SK-N-SH (cell line): ENCODE data around the gene DSG1. TPM values are rescaled to one million over a fixed set of nuclear protein-coding genes. Genes with fewer than 3 reads are reported as not detected.

ENCODE experiments used
- CTCF ChIA-PET: fragments of 300-600, 350-600 bp; formaldehyde crosslinking; extraction: SDS; loops from one replicate; lab custom pipeline; 2021; lab: Yijun Ruan, JAX
- POLR2A ChIA-PET: fragments of 350-600 bp; sonication (Branson Sonifier 250); formaldehyde crosslinking; extraction: SDS; loops from one replicate; lab custom pipeline; 2020; ENCODE audit warnings: antibody characterized with exemption, inconsistent platforms; lab: Yijun Ruan, JAX
- DNase-seq: peaks from one replicate; pipeline ENCODE4 v3.0.0; 2012
- H2AFZ ChIP-seq: fragments of 200-600 bp; sonication (generic); 2 replicates; pipeline ENCODE4 v1.8.1; 2016; ENCODE audit warnings: antibody characterized with exemption, mild to moderate bottlenecking, low read depth
- H3F3A ChIP-seq: fragments of 200-600 bp; sonication (generic); replicated peaks from 2 replicates; pipeline ENCODE3; 2016; ENCODE audit warnings: antibody characterized with exemption, mild to moderate bottlenecking; ENCODE audit not compliant: insufficient read depth
- H3K27ac ChIP-seq, 2 experiments: fragments of 200-500 bp in 1 of 2; fragments of 200-600 bp in 1 of 2; sonication (Bioruptor generic) in 1 of 2; sonication (generic), shearing (Covaris generic) in 1 of 2; 2 replicates each; pipeline versions ENCODE4 v1.5.1 to v1.6.1; 2014 to 2016; ENCODE audit warnings: low read depth in 2 of 2, inconsistent platforms in 1 of 2, low read length in 1 of 2, mild to moderate bottlenecking in 1 of 2, mixed read lengths in 1 of 2
- H3K27me3 ChIP-seq: fragments of 200-600 bp; sonication (generic), shearing (Covaris generic); 2 replicates; pipeline ENCODE4 v1.6.1; 2016; ENCODE audit warnings: mixed run types; ENCODE audit not compliant: insufficient read depth
- H3K36me3 ChIP-seq, 2 experiments: fragments of 200-500 bp in 1 of 2; fragments of 200-600 bp in 1 of 2; sonication (Bioruptor generic) in 1 of 2; sonication (generic) in 1 of 2; replicated peaks in 1 of 2; 2 replicates each; pipeline versions ENCODE3 to v1.5.1; 2014 to 2016; ENCODE audit warnings: low read length in 1 of 2, mild to moderate bottlenecking in 1 of 2; ENCODE audit not compliant: insufficient read depth in 2 of 2, control insufficient read depth in 1 of 2
- H3K4me1 ChIP-seq, 2 experiments: fragments of 200-500 bp in 1 of 2; fragments of 200-600 bp in 1 of 2; sonication (Bioruptor generic) in 1 of 2; sonication (generic), shearing (Covaris generic) in 1 of 2; 2 replicates each; pipeline versions ENCODE4 v1.5.1 to v1.6.1; 2014 to 2016; ENCODE audit warnings: low read depth in 1 of 2, low read length in 1 of 2, mixed run types in 1 of 2; ENCODE audit not compliant: insufficient read depth in 2 of 2, control insufficient read depth in 1 of 2
- H3K4me2 ChIP-seq: fragments of 200-600 bp; sonication (generic), shearing (Covaris generic); 2 replicates; pipeline ENCODE4 v1.6.1; 2017; ENCODE audit warnings: mixed run types
- H3K4me3 ChIP-seq, 2 experiments: fragments of 200-500 bp in 1 of 2; fragments of 200-600 bp in 1 of 2; sonication (Bioruptor generic) in 1 of 2; sonication (generic), shearing (Covaris generic) in 1 of 2; 2 replicates each; pipeline versions ENCODE4 v1.5.1 to v1.8.1; 2014 to 2016; ENCODE audit warnings: low read depth in 2 of 2, inconsistent platforms in 1 of 2, low read length in 1 of 2, mild to moderate bottlenecking in 1 of 2, mixed read lengths in 1 of 2, moderate library complexity in 1 of 2
- H3K79me2 ChIP-seq: fragments of 200-600 bp; sonication (generic); 2 replicates; pipeline ENCODE4 v1.8.1; 2017; ENCODE audit warnings: mild to moderate bottlenecking; ENCODE audit not compliant: insufficient read depth
- H3K9ac ChIP-seq: fragments of 200-600 bp; sonication (generic); 2 replicates; pipeline ENCODE4 v1.6.1; 2017; ENCODE audit warnings: mixed run types
- H3K9me2 ChIP-seq: fragments of 200-600 bp; sonication (generic); 2 replicates; pipeline ENCODE4 v1.6.1; 2017; ENCODE audit warnings: mixed run types
- H3K9me3 ChIP-seq: fragments of 200-600 bp; sonication (generic); 2 replicates; pipeline ENCODE4 v1.6.1; 2017; ENCODE audit warnings: mixed run types, mild to moderate bottlenecking, moderate library complexity
- H4K20me1 ChIP-seq: fragments of 200-600 bp; sonication (generic); 2 replicates; pipeline ENCODE4 v1.6.1; 2017; ENCODE audit warnings: mild to moderate bottlenecking, mixed run types; ENCODE audit not compliant: insufficient read depth
- ELF1 ChIP-seq: IDR thresholded peaks from 2 replicates; pipeline ENCODE4 v1.4.0; 2012
- EP300 ChIP-seq, 2 experiments: IDR thresholded peaks; 2 replicates each; pipeline versions ENCODE4 v1.4.0 to v1.6.1; 2012; ENCODE audit warnings: borderline replicate concordance in 1 of 2, low read depth in 1 of 2, low read length in 1 of 2
- EZH2phosphoT487 ChIP-seq: fragments of 200-600 bp; sonication (generic); IDR thresholded peaks from 2 replicates; pipeline ENCODE4 v1.6.1; 2017; ENCODE audit warnings: low read depth, mixed run types, mild to moderate bottlenecking, antibody characterized with exemption, moderate library complexity, borderline replicate concordance
- FOSL2 ChIP-seq: IDR thresholded peaks from 2 replicates; pipeline ENCODE4 v1.4.0; 2012; ENCODE audit warnings: low read depth, mild to moderate bottlenecking, moderate library complexity, borderline replicate concordance
- FOXJ3 ChIP-seq: sonication (generic); formaldehyde crosslinking; IDR thresholded peaks from 2 replicates; pipeline ENCODE4 v1.5.1; 2020; ENCODE audit warnings: mild to moderate bottlenecking, missing genetic modification reagents
- FOXM1 ChIP-seq: IDR thresholded peaks from 2 replicates; pipeline ENCODE4 v1.4.0; 2012; ENCODE audit warnings: low read depth, mild to moderate bottlenecking
- GABPA ChIP-seq: IDR thresholded peaks from 2 replicates; pipeline ENCODE4 v1.4.0; 2012; ENCODE audit warnings: low read depth, mild to moderate bottlenecking
- GATA2 ChIP-seq: sonication (generic); formaldehyde crosslinking; IDR thresholded peaks from 2 replicates; pipeline ENCODE4 v1.5.0; 2020; ENCODE audit warnings: mild to moderate bottlenecking, missing genetic modification reagents
- IRF3 ChIP-seq: fragments of 150-350 bp; IDR thresholded peaks from 2 replicates; pipeline ENCODE4 v1.6.1; 2016; ENCODE audit warnings: mild to moderate bottlenecking, low read depth, low read length
- MAX ChIP-seq: IDR thresholded peaks from 2 replicates; pipeline ENCODE4 v1.4.0; 2012; ENCODE audit warnings: low read depth
- MEF2A ChIP-seq: IDR thresholded peaks from 2 replicates; pipeline ENCODE4 v1.4.0; 2012; ENCODE audit warnings: low read depth, borderline replicate concordance
- MXI1 ChIP-seq: IDR thresholded peaks from 2 replicates; pipeline ENCODE4 v1.6.1; 2012; ENCODE audit warnings: mild to moderate bottlenecking, low read depth, low read length, improper control_type of control experiment
- NFIC ChIP-seq: IDR thresholded peaks from 2 replicates; pipeline ENCODE4 v1.4.0; 2012; ENCODE audit warnings: borderline replicate concordance
- RAD21 ChIP-seq: IDR thresholded peaks from 2 replicates; pipeline ENCODE4 v1.6.1; 2012; ENCODE audit warnings: mild to moderate bottlenecking, low read length
- RCOR1 ChIP-seq: fragments of 150-350 bp; IDR thresholded peaks from 2 replicates; pipeline ENCODE4 v1.6.1; 2017; ENCODE audit warnings: antibody characterized with exemption, low read length
- RXRA ChIP-seq: IDR thresholded peaks from 2 replicates; pipeline ENCODE4 v1.4.0; 2012; ENCODE audit warnings: low read depth, mild to moderate bottlenecking, borderline replicate concordance
- SIN3A ChIP-seq: IDR thresholded peaks from 2 replicates; pipeline ENCODE4 v1.6.1; 2012; ENCODE audit warnings: low read depth, mild to moderate bottlenecking, low read length, moderate library complexity, borderline replicate concordance
- SMC3 ChIP-seq: IDR thresholded peaks from 2 replicates; pipeline ENCODE4 v1.6.1; 2012; ENCODE audit warnings: low read depth, low read length, improper control_type of control experiment
- TAF1 ChIP-seq: IDR thresholded peaks from 2 replicates; pipeline ENCODE4 v1.6.1; 2012; ENCODE audit warnings: low read depth, mild to moderate bottlenecking, low read length, moderate library complexity, borderline replicate concordance
- TCF12 ChIP-seq: IDR thresholded peaks from 2 replicates; pipeline ENCODE4 v1.4.0; 2012
- TEAD4 ChIP-seq: IDR thresholded peaks from 2 replicates; pipeline ENCODE4 v1.4.0; 2012; ENCODE audit warnings: mild to moderate bottlenecking, borderline replicate concordance; ENCODE audit not compliant: insufficient read depth
- USF1 ChIP-seq: IDR thresholded peaks from 2 replicates; pipeline ENCODE4 v1.4.0; 2012; ENCODE audit warnings: low read depth, borderline replicate concordance
- WGBS: methylation state at CpG from one replicate; pipeline ENCODE4 v1.1.6; 2017; ENCODE audit warnings: low lambda C conversion rate; 5-methylcytosine and 5-hydroxymethylcytosine counted together
- polyA plus RNA-seq, 3 experiments: library from polyadenylated mRNA; depleted of rRNA; stranded (reverse); fragments of >200 nt; gene quantifications; 2 replicates each; pipeline ENCODE4 v1.2.3, GENCODE V29; 2012
- TF ChIP-seq, protein P1 (sequence below): IDR thresholded peaks from 2 replicates; pipeline ENCODE4; 2012

The DSG1 gene
- polyA plus RNA-seq, 1 of the 3 experiments (the other 2 are of a cell fraction), result not detected

DNA sequence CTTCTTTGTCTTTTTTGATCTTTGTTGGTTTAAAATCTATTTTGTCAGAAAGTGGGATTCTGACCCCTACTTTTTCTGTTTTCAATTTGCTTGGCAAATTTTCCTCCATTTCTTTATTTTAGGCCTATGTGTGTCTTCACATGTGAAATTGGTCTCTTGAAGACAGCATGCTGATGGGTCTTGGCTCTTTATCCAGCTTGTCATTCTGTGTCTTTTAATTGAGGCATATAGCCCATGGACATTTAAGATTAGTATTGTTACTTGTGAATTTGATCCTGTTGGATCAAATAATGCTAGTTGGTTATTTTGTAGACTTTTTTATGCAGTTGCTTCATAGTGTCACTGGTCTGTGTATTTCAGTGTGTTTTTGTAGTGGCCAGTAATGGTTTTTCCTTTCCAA is 26.3 kb upstream of the DSG1 start:
- CTCF ChIA-PET, result no interaction called here
- Histone ChIP-seq H3K4me3 (no peak overlapping the region), H3K9me2 (no peaks in the 10 kb centered on the region), H3K27me3 (no peaks in the 10 kb centered on the region), H3K4me1 (no peaks in the 10 kb centered on the region), H3K9me3 (no peaks in the 10 kb centered on the region), H3K4me2 (no peak overlapping the region)
- no peak for DNase-seq
- TF ChIP-seq ELF1 (no peak), NFIC (no peak), FOSL2 (no peak), FOXJ3 (CRISPR knock-in tag) (no peak), EP300 (IDR thresholded peaks at IDR 0.05; ENCODE audit: borderline replicate concordance in 1 of 2, low read depth in 1 of 2, low read length in 1 of 2) (no peak), IRF3 (no peak), RXRA (no peak), TAF1 (no peak), RAD21 (no peak), SIN3A (no peak), SMC3 (no peak)
- TF ChIP-seq, protein P1, sequence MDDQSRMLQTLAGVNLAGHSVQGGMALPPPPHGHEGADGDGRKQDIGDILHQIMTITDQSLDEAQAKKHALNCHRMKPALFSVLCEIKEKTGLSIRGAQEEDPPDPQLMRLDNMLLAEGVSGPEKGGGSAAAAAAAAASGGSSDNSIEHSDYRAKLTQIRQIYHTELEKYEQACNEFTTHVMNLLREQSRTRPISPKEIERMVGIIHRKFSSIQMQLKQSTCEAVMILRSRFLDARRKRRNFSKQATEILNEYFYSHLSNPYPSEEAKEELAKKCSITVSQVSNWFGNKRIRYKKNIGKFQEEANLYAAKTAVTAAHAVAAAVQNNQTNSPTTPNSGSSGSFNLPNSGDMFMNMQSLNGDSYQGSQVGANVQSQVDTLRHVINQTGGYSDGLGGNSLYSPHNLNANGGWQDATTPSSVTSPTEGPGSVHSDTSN, result no peak
- TF ChIP-seq, all 33 proteins: peak for 0
- Histone ChIP-seq H3K27ac (no peak overlapping the region), H3K9ac (no peak overlapping the region), H4K20me1 (no peaks in the 10 kb centered on the region), H2AFZ (no peak overlapping the region), H3F3A (no peaks in the 10 kb centered on the region), H3K79me2 (no peaks in the 10 kb centered on the region), H3K36me3 (no peaks in the 10 kb centered on the region)
- POLR2A ChIA-PET, result no interaction called here

DNA sequence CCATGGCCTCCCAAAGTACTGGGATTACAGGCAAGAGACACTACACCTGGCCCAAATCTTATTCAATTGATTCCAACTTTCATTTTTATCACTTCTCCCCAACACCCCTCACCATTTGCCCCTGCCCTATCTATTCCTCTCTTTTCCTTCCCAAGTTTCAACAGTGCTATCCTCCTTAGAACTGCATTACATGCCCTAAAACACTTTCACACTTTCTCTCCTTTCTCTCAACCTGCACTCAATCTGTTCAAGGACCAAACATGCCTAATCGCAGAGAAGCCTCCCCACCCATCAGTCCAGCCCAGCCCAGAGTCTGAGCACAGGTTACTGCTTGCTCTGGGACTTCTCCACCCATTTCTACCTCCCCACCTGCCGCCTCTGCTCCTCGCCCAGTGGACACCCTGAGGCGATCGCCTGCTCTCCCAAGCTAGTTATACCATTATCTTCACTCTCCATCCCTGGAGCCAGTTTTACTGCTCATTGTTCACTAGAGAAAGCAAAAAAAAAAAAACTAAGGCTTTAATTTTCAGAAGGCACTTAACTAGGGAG is 23.7 kb upstream of the DSG1 start:
- H2AFZ ChIP-seq, result no peak overlapping the region
- no peak for DNase-seq
- H3K4me3 ChIP-seq, result no peak overlapping the region
- no peak for TF ChIP-seq GATA2 (CRISPR knock-in tag)
- no peak for TF ChIP-seq MEF2A
- no peak for TF ChIP-seq EP300 (IDR thresholded peaks at IDR 0.05; ENCODE audit: borderline replicate concordance in 1 of 2, low read depth in 1 of 2, low read length in 1 of 2)
- no peak for TF ChIP-seq MXI1
- TF ChIP-seq SMC3, result no peak
- no peak for TF ChIP-seq MAX
- no peak for TF ChIP-seq GABPA
- no peak for TF ChIP-seq TCF12
- TF ChIP-seq EZH2phosphoT487, result no peak
- no peak for TF ChIP-seq USF1
- no peak for TF ChIP-seq TEAD4
- TF ChIP-seq FOXM1, result no peak
- no peak for TF ChIP-seq FOSL2
- no peak for TF ChIP-seq RCOR1
- H3F3A ChIP-seq, result no peaks in the 10 kb centered on the region
- no peaks in the 10 kb centered on the region for H4K20me1 ChIP-seq
- POLR2A ChIA-PET, result no interaction called here
- no peaks in the 10 kb centered on the region for H3K9me3 ChIP-seq
- H3K4me2 ChIP-seq, result no peak overlapping the region
- H3K27ac ChIP-seq, result no peak overlapping the region
- WGBS, result 10% methylated on average over 5 of the region's 5 CpGs
- H3K36me3 ChIP-seq, result no peaks in the 10 kb centered on the region
- H3K9ac ChIP-seq, result no peak overlapping the region
- CTCF ChIA-PET, result no interaction called here
- no peaks in the 10 kb centered on the region for H3K27me3 ChIP-seq
- H3K79me2 ChIP-seq, result no peaks in the 10 kb centered on the region
- no peaks in the 10 kb centered on the region for H3K9me2 ChIP-seq
- no peaks in the 10 kb centered on the region for H3K4me1 ChIP-seq
